BE2C (cell line): Measurements from ENCODE around the gene GEMIN8.

Source experiments
- DNase-seq: peaks from one replicate; pipeline ENCODE4 v3.0.0-alpha.2; 2020
- H3K27me3 ChIP-seq: fragments of 250-450 bp; sonication (Bioruptor Pico); 2 replicates; pipeline ENCODE4 v1.5.1; 2020; ENCODE audit warnings: mild to moderate bottlenecking
- H3K36me3 ChIP-seq: fragments of 250-450 bp; sonication (Bioruptor Pico); 2 replicates; pipeline ENCODE4 v1.5.1; 2020; ENCODE audit warnings: mild to moderate bottlenecking
- H3K4me1 ChIP-seq: fragments of 250-450 bp; sonication (Bioruptor Pico); 2 replicates; pipeline ENCODE4 v1.5.1; 2020
- H3K4me3 ChIP-seq: 2 replicates; pipeline ENCODE4 v1.5.1; 2011; ENCODE audit warnings: low read depth, low read length
- H3K9me3 ChIP-seq: fragments of 250-450 bp; sonication (Bioruptor Pico); 2 replicates; pipeline ENCODE4 v1.5.1; 2020
- CTCF ChIP-seq: IDR thresholded peaks from 2 replicates; pipeline ENCODE4 v1.5.1; 2012; ENCODE audit warnings: mild to moderate bottlenecking, low read depth, low read length

Gene GEMIN8

GRCh38 chrX:14015294-14015693, 14.4 kb downstream of the GEMIN8 start:
- no peak overlapping the region for H3K4me3 ChIP-seq
- DNase-seq = no peak
- no peaks in the 10 kb centered on the region for H3K36me3 ChIP-seq
- no peaks in the 10 kb centered on the region for H3K27me3 ChIP-seq
- H3K4me1 ChIP-seq = no peaks in the 10 kb centered on the region
- no peak for TF ChIP-seq CTCF
- no peaks in the 10 kb centered on the region for H3K9me3 ChIP-seq

- TF ChIP-seq CTCF = no peak
- Histone ChIP-seq H3K36me3 (no peaks in the 10 kb centered on the region), H3K4me3 (no peak overlapping the region), H3K27me3 (no peaks in the 10 kb centered on the region), H3K9me3 (no peaks in the 10 kb centered on the region), H3K4me1 (no peaks in the 10 kb centered on the region)
- no peak for DNase-seq
Measured at GRCh38 chrX:14014526-14014925, 15.2 kb downstream of the GEMIN8 start.

- no peaks in the 10 kb centered on the region for H3K27me3 ChIP-seq
- no peak for TF ChIP-seq CTCF
- H3K4me1 ChIP-seq = no peaks in the 10 kb centered on the region
- no peaks in the 10 kb centered on the region for H3K9me3 ChIP-seq
- no peak overlapping the region for H3K4me3 ChIP-seq
- no peak for DNase-seq
- H3K36me3 ChIP-seq = no peaks in the 10 kb centered on the region
Measured at GRCh38 chrX:14013054-14013453, 16.6 kb downstream of the GEMIN8 start.

GRCh38 chrX:14010566-14010965, 19.1 kb downstream of the GEMIN8 start:
- H3K27me3 ChIP-seq = no peaks in the 10 kb centered on the region

GRCh38 chrX:14006540-14006939, 23.2 kb downstream of the GEMIN8 start:
- no peak overlapping the region for H3K4me3 ChIP-seq
- H3K4me1 ChIP-seq = no peaks in the 10 kb centered on the region
- TF ChIP-seq CTCF = no peak
- DNase-seq = no peak
- H3K36me3 ChIP-seq = no peaks in the 10 kb centered on the region
- H3K9me3 ChIP-seq = no peaks in the 10 kb centered on the region
- no peaks in the 10 kb centered on the region for H3K27me3 ChIP-seq

More at GRCh38 chrX:14010566-14010965, 19.1 kb downstream of the GEMIN8 start:
- TF ChIP-seq CTCF = no peak
- Histone ChIP-seq H3K4me1 (no peaks in the 10 kb centered on the region), H3K36me3 (no peaks in the 10 kb centered on the region), H3K4me3 (no peak overlapping the region), H3K9me3 (no peaks in the 10 kb centered on the region)
- DNase-seq = no peak

GRCh38 chrX:14003876-14004425, 25.7 kb downstream of the GEMIN8 start:
- Histone ChIP-seq H3K27me3 (no peaks in the 10 kb centered on the region), H3K9me3 (no peaks in the 10 kb centered on the region), H3K4me1 (no peaks in the 10 kb centered on the region), H3K4me3 (no peak overlapping the region), H3K36me3 (no peaks in the 10 kb centered on the region)
- no peak for DNase-seq
- TF ChIP-seq CTCF = no peak
